HCT116 (cell line): Measurements from ENCODE around the gene ANXA7. TPM values are rescaled to one million over a fixed set of nuclear protein-coding genes. Genes with fewer than 3 reads are reported as not detected.

ENCODE experiments used
- ATAC-seq: fragments of 200-7000 bp; cut with Tn5 transposase; 2 replicates; pipeline ENCODE4 v1.9.1; 2020; ENCODE audit warnings: mild to moderate bottlenecking, moderate library complexity
- BruUV-seq: library from RNA; stranded (reverse); fragments of 400-500 nt; replicated peaks from 2 replicates; lab custom pipeline; 2021; lab: Mats Ljungman, UMichigan
- CTCF ChIA-PET: fragments of 300-600 bp; sonication (Branson Sonifier 250); formaldehyde crosslinking; loops from one replicate; lab custom pipeline; 2021; ENCODE audit warnings: antibody characterized with exemption; lab: Charles Lee
- POLR2A ChIA-PET: fragments of 300-600, 350-600 bp; sonication (Branson Sonifier 250); formaldehyde crosslinking; loops from one replicate; lab custom pipeline; 2021; ENCODE audit warnings: antibody characterized with exemption; lab: Charles Lee
- RAD21 ChIA-PET, 2 experiments: fragments of 300-600 bp; sonication (Branson Sonifier 250); formaldehyde crosslinking; loops; one replicate each; lab custom pipeline; 2023; ENCODE audit warnings: low total read pairs in 2 of 2; ENCODE audit not compliant: uncharacterized antibody in 2 of 2, unreplicated experiment in 2 of 2, low non-redundant PET in 1 of 2; lab: Charles Lee
- DNase-seq: peaks from one replicate; pipeline ENCODE4 v3.0.0-alpha.2; 2010; ENCODE audit warnings: low read depth, low spot score
- H2AFZ ChIP-seq: fragments of 200-600 bp; shearing (Covaris generic), sonication (generic); 2 replicates; pipeline ENCODE4 v1.6.1; 2017; ENCODE audit warnings: low read depth, mixed run types, mixed read lengths, antibody characterized with exemption, low read length; ENCODE audit not compliant: poor library complexity, severe bottlenecking
- H3K27ac ChIP-seq: 2 replicates; pipeline ENCODE4 v1.5.1; 2012; ENCODE audit warnings: low read depth, low read length
- H3K27me3 ChIP-seq: fragments of 200-600 bp; sonication (generic); 2 replicates; pipeline ENCODE4 v1.6.1; 2016; ENCODE audit warnings: mixed run types, low read length, mixed read lengths; ENCODE audit not compliant: insufficient read depth
- H3K36me3 ChIP-seq, 2 experiments: fragments of 200-500 bp in 1 of 2; fragments of 200-600 bp in 1 of 2; sonication (Bioruptor generic) in 1 of 2; sonication (generic) in 1 of 2; 2 replicates each; pipeline versions ENCODE4 v1.5.1 to v1.6.1; 2014 to 2016; ENCODE audit warnings: low read length in 2 of 2, inconsistent platforms in 1 of 2, mixed read lengths in 1 of 2, mixed run types in 1 of 2; ENCODE audit not compliant: insufficient read depth in 2 of 2, control insufficient read depth in 1 of 2
- H3K4me1 ChIP-seq, 2 experiments: fragments of 200-600 bp in 1 of 2; sonication (generic) in 1 of 2; 2 replicates each; pipeline versions ENCODE4 v1.5.1 to v1.6.1; 2012 to 2017; ENCODE audit warnings: low read length in 2 of 2, inconsistent platforms in 1 of 2, mild to moderate bottlenecking in 1 of 2, mixed read lengths in 1 of 2, mixed run types in 1 of 2, moderate library complexity in 1 of 2; ENCODE audit not compliant: insufficient read depth in 2 of 2, control insufficient read depth in 1 of 2
- H3K4me2 ChIP-seq: fragments of 200-600 bp; sonication (generic); 2 replicates; pipeline ENCODE4 v1.6.1; 2017; ENCODE audit warnings: mixed run types, low read length, mixed read lengths
- H3K4me3 ChIP-seq, 2 experiments: fragments of 200-600 bp in 1 of 2; sonication (generic) in 1 of 2; replicated peaks in 1 of 2; 2 replicates each; pipeline ENCODE4 v1.5.1; 2011 to 2016; ENCODE audit warnings: low read length in 2 of 2, control low read depth in 1 of 2, low read depth in 1 of 2, mild to moderate bottlenecking in 1 of 2, mixed read lengths in 1 of 2, mixed run types in 1 of 2
- H3K79me2 ChIP-seq: fragments of 200-600 bp; sonication (generic); 2 replicates; pipeline ENCODE4 v1.6.1; 2017; ENCODE audit warnings: mild to moderate bottlenecking, mixed run types, low read length, moderate library complexity, mixed read lengths; ENCODE audit not compliant: insufficient read depth
- H3K9ac ChIP-seq: fragments of 200-600 bp; sonication (generic); 2 replicates; pipeline ENCODE4 v1.6.1; 2016; ENCODE audit warnings: low read length, mixed read lengths
- H3K9me2 ChIP-seq: fragments of 200-600 bp; sonication (generic), shearing (Covaris generic); 2 replicates; pipeline ENCODE4 v1.6.1; 2017; ENCODE audit warnings: mixed run types, mild to moderate bottlenecking, moderate library complexity; ENCODE audit not compliant: insufficient read depth
- H3K9me3 ChIP-seq, 2 experiments: fragments of 200-500 bp in 1 of 2; fragments of 200-600 bp in 1 of 2; sonication (Bioruptor generic) in 1 of 2; sonication (generic) in 1 of 2; 2 replicates each; pipeline ENCODE4 v1.6.1; 2014 to 2017; ENCODE audit warnings: low read length in 2 of 2, mixed read lengths in 2 of 2, inconsistent platforms in 1 of 2, low read depth in 1 of 2, mild to moderate bottlenecking in 1 of 2, mixed run types in 1 of 2, moderate library complexity in 1 of 2; ENCODE audit not compliant: control insufficient read depth in 1 of 2, insufficient read depth in 1 of 2
- H4K20me1 ChIP-seq: fragments of 200-600 bp; sonication (generic), shearing (Covaris generic); 2 replicates; pipeline ENCODE4 v1.6.1; 2017; ENCODE audit warnings: mixed run types, mild to moderate bottlenecking, moderate library complexity; ENCODE audit not compliant: insufficient read depth
- ATF3 ChIP-seq: IDR thresholded peaks from 2 replicates; pipeline ENCODE4 v1.6.1; 2012
- CBX3 ChIP-seq: IDR thresholded peaks from 2 replicates; pipeline ENCODE4 v1.6.1; 2012; ENCODE audit warnings: low read depth
- CEBPB ChIP-seq: IDR thresholded peaks from 2 replicates; pipeline ENCODE4 v1.6.1; 2012; ENCODE audit warnings: low read depth
- EZH2 ChIP-seq: fragments of 200-600 bp; sonication (generic); IDR thresholded peaks from 2 replicates; pipeline ENCODE4 v1.6.1; 2017; ENCODE audit warnings: antibody characterized with exemption, mixed run types
- EZH2phosphoT487 ChIP-seq: fragments of 200-600 bp; IDR thresholded peaks from 2 replicates; pipeline ENCODE4 v1.6.1; 2018; ENCODE audit warnings: antibody characterized with exemption, borderline replicate concordance
- FOSL1 ChIP-seq: IDR thresholded peaks from 2 replicates; pipeline ENCODE4 v1.6.1; 2012; ENCODE audit warnings: low read depth
- POLR2A ChIP-seq: IDR thresholded peaks from 2 replicates; pipeline ENCODE4 v1.7.0; 2011; ENCODE audit warnings: borderline replicate concordance; ENCODE audit not compliant: insufficient read depth, insufficient read length; ENCODE audit errors: extremely low read depth
- REST ChIP-seq: IDR thresholded peaks from 2 replicates; pipeline ENCODE4 v1.6.1; 2012; ENCODE audit warnings: low read depth
- SP1 ChIP-seq: IDR thresholded peaks from 2 replicates; pipeline ENCODE4 v1.6.1; 2012; ENCODE audit warnings: low read depth
- SRF ChIP-seq: IDR thresholded peaks from 2 replicates; pipeline ENCODE4 v1.6.1; 2012; ENCODE audit warnings: low read depth
- TCF7L2 ChIP-seq: IDR thresholded peaks from 2 replicates; pipeline ENCODE4 v1.7.0; 2011; ENCODE audit warnings: borderline replicate concordance, inconsistent platforms; ENCODE audit not compliant: insufficient read depth, insufficient read length; ENCODE audit errors: extremely low read depth
- ZFX ChIP-seq: fragments of 450-650 bp; IDR thresholded peaks from 2 replicates; pipeline ENCODE4 v1.6.1; 2017
- intact Hi-C: fragments of 100-400 bp; cut with micrococcal nuclease; formaldehyde crosslinking; loops from 2 replicates; pipeline ENCODE4 v1.10.0; 2022
- total RNA-seq: library from RNA; stranded (reverse); gene quantifications from one replicate; pipeline ENCODE4 v1.2.1, GENCODE V29; 2021; ENCODE audit not compliant: unreplicated experiment
- TF ChIP-seq, protein P1 (sequence below): IDR thresholded peaks from 2 replicates; pipeline ENCODE4 v1.6.1; 2012

The ANXA7 gene
- total RNA-seq, 1 experiment from 2014 or later = 105 TPM

- RAD21 ChIA-PET = no interaction called here
- Histone ChIP-seq H3K27ac (no peak overlapping the region), H3K4me2 (no peak overlapping the region), H3K4me3 (no peak overlapping the region), H3K9ac (no peak overlapping the region), H4K20me1 (no peaks in the 10 kb centered on the region), H3K9me3 (no peaks in the 10 kb centered on the region), H3K27me3 (no peaks in the 10 kb centered on the region), H3K9me2 (no peaks in the 10 kb centered on the region), H2AFZ (no peak overlapping the region), H3K4me1 (no peaks in the 10 kb centered on the region), H3K79me2 (no peaks in the 10 kb centered on the region), H3K36me3 (peaks cover 0 to 4% of the 10 kb centered on the region in 2 experiments; a peak in 2 of 4 replicates)
- intact Hi-C loops = no loop called here
- CTCF ChIA-PET = no interaction called here
- TF ChIP-seq EZH2 (no peak), CBX3 (no peak), EZH2phosphoT487 (no peak), POLR2A (no peak), TCF7L2 (no peak), SP1 (no peak), ZFX (no peak), CEBPB (no peak), REST (no peak), FOSL1 (no peak), SRF (no peak), ATF3 (no peak)
- TF ChIP-seq, protein P1, sequence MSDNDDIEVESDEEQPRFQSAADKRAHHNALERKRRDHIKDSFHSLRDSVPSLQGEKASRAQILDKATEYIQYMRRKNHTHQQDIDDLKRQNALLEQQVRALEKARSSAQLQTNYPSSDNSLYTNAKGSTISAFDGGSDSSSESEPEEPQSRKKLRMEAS = no peak
- no TSS peak for BruUV-seq
- ATAC-seq (no peak), DNase-seq (no peak)
- POLR2A ChIA-PET = no interaction called here
Measured at GRCh38 chr10:73456187-73456890, 42.5 kb upstream of the ANXA7 start.
